Measurements from ENCODE around the gene BBLN.
"Not testable (repeated sequence)": the region's sequence is repeated elsewhere in the genome, so short reads cannot be mapped to it uniquely, and the experiment has no call there.

BBLN gene

GRCh38 chr9:128124451-128124850, 35.6 kb upstream of the BBLN start:
- DNase-seq (ENCODE audit: extremely low read depth in 1 of 2, low read depth in 1 of 2), result no peak

- DNase-seq (ENCODE audit: extremely low read depth in 1 of 2, low read depth in 1 of 2), result no peak
Measured at GRCh38 chr9:128124873-128125579, 35.0 kb upstream of the BBLN start.

GRCh38 chr9:128125580-128126354, 34.3 kb upstream of the BBLN start:
- DNase-seq (ENCODE audit: extremely low read depth in 1 of 2, low read depth in 1 of 2), result no peak

GRCh38 chr9:128127568-128127989, 32.5 kb upstream of the BBLN start, which contains the start of gene PTGES2:
Gene PTGES2 (minus strand): TSS chr9:128127729. CDS start chr9:128127717, 12 bp downstream.
- DNase-seq (ENCODE audit: extremely low read depth in 1 of 2, low read depth in 1 of 2), result peak; percentile 23 to 75

- DNase-seq (ENCODE audit: extremely low read depth in 1 of 2, low read depth in 1 of 2), result peak; percentile 55 to 74
Measured at GRCh38 chr9:128127990-128128835, 31.9 kb upstream of the BBLN start.

GRCh38 chr9:128128836-128129590, 31.1 kb upstream of the BBLN start:
- DNase-seq (ENCODE audit: extremely low read depth in 1 of 2, low read depth in 1 of 2), result no peak

GRCh38 chr9:128129976-128130590, 30.0 kb upstream of the BBLN start:
- DNase-seq (ENCODE audit: extremely low read depth in 1 of 2, low read depth in 1 of 2), result not testable (repeated sequence)

GRCh38 chr9:128130651-128131050, 29.4 kb upstream of the BBLN start:
- not testable (repeated sequence) for DNase-seq (ENCODE audit: extremely low read depth in 1 of 2, low read depth in 1 of 2)

- DNase-seq (ENCODE audit: extremely low read depth in 1 of 2, low read depth in 1 of 2), result not testable (repeated sequence)
Measured at GRCh38 chr9:128131346-128131745, 28.7 kb upstream of the BBLN start.

GRCh38 chr9:128132139-128132538, 27.9 kb upstream of the BBLN start:
- DNase-seq (ENCODE audit: extremely low read depth in 1 of 2, low read depth in 1 of 2), result not testable (repeated sequence)

GRCh38 chr9:128135561-128135960, 24.5 kb upstream of the BBLN start:
- DNase-seq (ENCODE audit: extremely low read depth in 1 of 2, low read depth in 1 of 2), result not testable (repeated sequence)

- no peak for DNase-seq (ENCODE audit: extremely low read depth in 1 of 2, low read depth in 1 of 2)
Measured at GRCh38 chr9:128136816-128137793, 23.0 kb upstream of the BBLN start.

- DNase-seq (ENCODE audit: extremely low read depth in 1 of 2, low read depth in 1 of 2), result no peak
Measured at GRCh38 chr9:128138001-128138400, 22.1 kb upstream of the BBLN start.

GRCh38 chr9:128139621-128140020, 20.4 kb upstream of the BBLN start:
- no peak for DNase-seq (ENCODE audit: extremely low read depth in 1 of 2, low read depth in 1 of 2)

- DNase-seq (ENCODE audit: extremely low read depth in 1 of 2, low read depth in 1 of 2), result no peak
Measured at GRCh38 chr9:128141604-128142003, 18.5 kb upstream of the BBLN start.

GRCh38 chr9:128142061-128142460, 18.0 kb upstream of the BBLN start:
- no peak for DNase-seq (ENCODE audit: extremely low read depth in 1 of 2, low read depth in 1 of 2)

- DNase-seq (ENCODE audit: extremely low read depth in 1 of 2, low read depth in 1 of 2), result no peak
Measured at GRCh38 chr9:128142596-128142995, 17.5 kb upstream of the BBLN start.

- DNase-seq (ENCODE audit: extremely low read depth in 1 of 2, low read depth in 1 of 2), result no peak
Measured at GRCh38 chr9:128143525-128144238, 16.4 kb upstream of the BBLN start.

Measured in activated CD8-positive, alpha-beta memory T cell treated with anti-CD3 and anti-CD28 coated beads for 1 hour (primary cell).